Thyroid gland (tissue), 4 donors: Measurements from ENCODE around the gene PPP1CB. TPM values are rescaled to one million over a fixed set of nuclear protein-coding genes. Genes with fewer than 3 reads are reported as not detected.

ENCODE experiments used
- DNase-seq, 2 donors: peaks; one replicate each; pipeline ENCODE4 v3.0.0-alpha.2; 2019
- H3K27ac ChIP-seq, 3 donors: fragments of 200-600 bp; sonication (generic); 1 replicate in 2 of 3; 2 replicates in 1 of 3; pipeline ENCODE4 v1.5.1; 2016 to 2019; ENCODE audit warnings: mild to moderate bottlenecking in 1 of 3, moderate library complexity in 1 of 3
- H3K27me3 ChIP-seq: fragments of 200-600 bp; sonication (generic); one replicate; pipeline ENCODE4 v1.5.1; 2019
- H3K36me3 ChIP-seq, 2 donors: fragments of 200-600 bp; sonication (generic); one replicate each; pipeline ENCODE4 v1.5.1; 2016 to 2019
- H3K4me1 ChIP-seq, 2 donors: fragments of 200-600 bp; sonication (generic); one replicate each; pipeline ENCODE4 v1.5.1; 2017 to 2019
- H3K4me3 ChIP-seq, 3 donors: fragments of 200-600 bp; sonication (generic); replicated peaks in 1 of 3; 1 replicate in 2 of 3; 2 replicates in 1 of 3; pipeline ENCODE4 v1.5.1; 2016; ENCODE audit warnings: mild to moderate bottlenecking in 1 of 3
- H3K9me3 ChIP-seq: fragments of 200-600 bp; sonication (generic); one replicate; pipeline ENCODE4 v1.5.1; 2017
- POLR2A ChIP-seq, 2 donors: fragments of 450-650 bp; IDR thresholded peaks; one replicate each; pipeline ENCODE4 v1.6.1; 2017; ENCODE audit warnings: antibody characterized with exemption in 2 of 2, mild to moderate bottlenecking in 2 of 2, moderate library complexity in 1 of 2
- WGBS, 2 donors: methylation state at CpG; one replicate each; pipeline ENCODE4 v1.1.5; 2017; 5-methylcytosine and 5-hydroxymethylcytosine counted together
- intact Hi-C: fragments of 100-400 bp; cut with DNase I; formaldehyde crosslinking; loops from one replicate; pipeline ENCODE4 v1.15.1; 2023
- total RNA-seq, 4 donors: library from RNA; depleted of rRNA; stranded (reverse); fragments of >200 nt; gene quantifications; one replicate each; pipeline ENCODE4 v1.2.3, GENCODE V29; 2016
- TF ChIP-seq, protein P1 (sequence below), 6 experiments: fragments of 200-600 bp in 3 of 6; fragments of 450-650 bp in 3 of 6; sonication (generic) in 3 of 6; IDR thresholded peaks; one replicate each; pipeline ENCODE4 v1.5.1; 2016 to 2019; ENCODE audit warnings: antibody characterized with exemption in 6 of 6, mild to moderate bottlenecking in 2 of 6, inconsistent platforms in 1 of 6, moderate library complexity in 1 of 6

Gene PPP1CB
- total RNA-seq, 4 donors from 2014 or later = 142 to 229 (median 199) TPM

DNA sequence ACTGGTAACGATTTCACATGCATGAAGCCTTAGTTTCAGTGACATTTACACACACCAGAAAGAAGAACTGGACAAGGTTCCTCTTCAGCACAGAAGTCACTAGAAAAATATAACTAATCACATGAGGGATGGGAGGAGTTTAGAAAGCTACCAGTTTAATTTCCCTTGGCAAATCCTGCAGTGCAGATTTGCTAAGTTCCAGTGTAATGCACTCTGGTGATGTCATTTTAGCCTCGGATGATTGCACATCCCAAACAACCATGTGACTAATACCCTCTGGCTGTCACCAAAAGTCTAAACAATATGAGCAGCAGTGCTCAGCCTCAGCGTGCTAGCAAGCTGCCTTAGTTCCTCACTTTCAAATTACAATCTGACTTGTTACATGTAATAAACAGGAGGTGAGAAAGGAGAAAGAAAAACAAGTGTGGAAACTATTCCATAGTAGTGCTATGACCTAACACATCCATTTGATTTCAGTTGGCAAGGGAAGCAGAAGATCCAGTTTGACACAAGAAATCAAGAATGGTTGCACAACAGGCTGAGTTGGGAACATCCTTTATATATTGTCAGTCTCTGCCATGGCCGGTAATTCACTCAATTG lies 35.3 kb upstream of the PPP1CB start:
- DNase-seq = peak; percentile 61 to 67
- Histone ChIP-seq H3K4me1 (peaks cover 20 to 33% of the 10 kb centered on the region in 2 donors), H3K27ac (peak overlapping the region; percentile 87 to 98 (median 98)), H3K36me3 (no peaks in the 10 kb centered on the region), H3K4me3 (no peak overlapping the region), H3K27me3 (no peaks in the 10 kb centered on the region), H3K9me3 (no peaks in the 10 kb centered on the region)
- intact Hi-C loops = loop anchor here (10.0 kb wide), 1 partner anchor 52 kb away; no protein-coding TSS in a partner anchor
- WGBS, 2 donors = 11 to 13% methylated on average over 4 of the region's 4 CpGs
- TF ChIP-seq POLR2A (IDR thresholded peaks at IDR 0.05) = peak in 1 of 2 donors; percentile 74
- TF ChIP-seq, protein P1, sequence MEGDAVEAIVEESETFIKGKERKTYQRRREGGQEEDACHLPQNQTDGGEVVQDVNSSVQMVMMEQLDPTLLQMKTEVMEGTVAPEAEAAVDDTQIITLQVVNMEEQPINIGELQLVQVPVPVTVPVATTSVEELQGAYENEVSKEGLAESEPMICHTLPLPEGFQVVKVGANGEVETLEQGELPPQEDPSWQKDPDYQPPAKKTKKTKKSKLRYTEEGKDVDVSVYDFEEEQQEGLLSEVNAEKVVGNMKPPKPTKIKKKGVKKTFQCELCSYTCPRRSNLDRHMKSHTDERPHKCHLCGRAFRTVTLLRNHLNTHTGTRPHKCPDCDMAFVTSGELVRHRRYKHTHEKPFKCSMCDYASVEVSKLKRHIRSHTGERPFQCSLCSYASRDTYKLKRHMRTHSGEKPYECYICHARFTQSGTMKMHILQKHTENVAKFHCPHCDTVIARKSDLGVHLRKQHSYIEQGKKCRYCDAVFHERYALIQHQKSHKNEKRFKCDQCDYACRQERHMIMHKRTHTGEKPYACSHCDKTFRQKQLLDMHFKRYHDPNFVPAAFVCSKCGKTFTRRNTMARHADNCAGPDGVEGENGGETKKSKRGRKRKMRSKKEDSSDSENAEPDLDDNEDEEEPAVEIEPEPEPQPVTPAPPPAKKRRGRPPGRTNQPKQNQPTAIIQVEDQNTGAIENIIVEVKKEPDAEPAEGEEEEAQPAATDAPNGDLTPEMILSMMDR (IDR thresholded peaks at IDR 0.05) = no peak

DNA sequence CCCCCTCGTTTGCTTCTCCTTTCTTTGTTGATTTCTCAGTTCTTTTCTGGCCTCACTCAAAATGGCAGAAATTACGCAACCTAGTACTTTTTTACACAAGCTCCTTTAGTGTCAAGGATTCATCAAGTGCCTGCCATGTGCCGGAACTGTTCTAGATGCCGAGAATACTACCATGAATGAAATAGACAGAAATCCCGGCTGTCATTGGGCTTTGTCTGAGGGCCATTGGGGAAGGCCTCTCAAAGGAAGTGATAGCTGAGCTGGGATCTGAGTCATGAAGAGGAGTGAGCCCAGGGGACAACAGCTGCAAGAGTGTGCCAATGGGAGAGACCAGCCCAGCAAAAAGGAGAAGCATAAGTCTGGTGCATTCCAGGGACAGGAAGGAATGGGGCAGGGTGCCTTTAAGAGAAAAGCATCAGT lies 34.3 kb upstream of the PPP1CB start:
- intact Hi-C loops = loop anchor here (10.0 kb wide), 1 partner anchor 53 kb away; no protein-coding TSS in a partner anchor
- peak; percentile 55 to 57 for DNase-seq

DNA sequence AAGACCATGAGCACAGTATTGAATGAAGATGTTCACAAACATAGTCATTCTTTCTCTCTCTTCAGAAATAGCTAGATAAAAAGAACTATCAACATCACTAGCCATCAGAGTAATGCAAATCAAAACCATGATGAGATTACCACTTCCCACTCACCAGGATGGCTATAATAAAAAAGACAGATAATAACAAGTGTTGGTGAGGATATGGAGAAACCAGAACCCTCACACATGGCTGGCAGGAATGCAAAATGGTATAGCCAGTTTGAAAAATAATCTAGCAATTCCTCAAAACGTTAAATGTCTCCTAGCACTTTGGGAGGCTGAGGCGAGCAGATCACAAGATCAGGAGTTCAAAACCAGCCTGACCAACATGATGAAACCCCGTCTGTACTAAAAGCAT lies 31.3 kb upstream of the PPP1CB start:
- DNase-seq = no peak
- Histone ChIP-seq H3K27me3 (no peaks in the 10 kb centered on the region), H3K4me1 (peaks cover 19 to 36% of the 10 kb centered on the region in 2 donors), H3K27ac (no peak overlapping the region), H3K36me3 (no peaks in the 10 kb centered on the region), H3K4me3 (no peak overlapping the region), H3K9me3 (no peaks in the 10 kb centered on the region)
- 94 to 95% methylated on average over 3 of the region's 3 CpGs for WGBS, 2 donors
- TF ChIP-seq, protein P1 (IDR thresholded peaks at IDR 0.05) = no peak
- TF ChIP-seq POLR2A (IDR thresholded peaks at IDR 0.05) = no peak
- intact Hi-C loops = no loop called here

More for the DNA sequence above, 34.3 kb upstream of the PPP1CB start:
- Histone ChIP-seq H3K4me3 (no peak overlapping the region), H3K27me3 (no peaks in the 10 kb centered on the region), H3K9me3 (no peaks in the 10 kb centered on the region), H3K36me3 (no peaks in the 10 kb centered on the region), H3K27ac (peak overlapping the region; percentile 87 to 98 (median 98)), H3K4me1 (peaks cover 20 to 33% of the 10 kb centered on the region in 2 donors)
- 36 to 40% methylated on average over 5 of the region's 5 CpGs for WGBS, 2 donors
- TF ChIP-seq, protein P1 (IDR thresholded peaks at IDR 0.05) = no peak
- no peak for TF ChIP-seq POLR2A (IDR thresholded peaks at IDR 0.05)

DNA sequence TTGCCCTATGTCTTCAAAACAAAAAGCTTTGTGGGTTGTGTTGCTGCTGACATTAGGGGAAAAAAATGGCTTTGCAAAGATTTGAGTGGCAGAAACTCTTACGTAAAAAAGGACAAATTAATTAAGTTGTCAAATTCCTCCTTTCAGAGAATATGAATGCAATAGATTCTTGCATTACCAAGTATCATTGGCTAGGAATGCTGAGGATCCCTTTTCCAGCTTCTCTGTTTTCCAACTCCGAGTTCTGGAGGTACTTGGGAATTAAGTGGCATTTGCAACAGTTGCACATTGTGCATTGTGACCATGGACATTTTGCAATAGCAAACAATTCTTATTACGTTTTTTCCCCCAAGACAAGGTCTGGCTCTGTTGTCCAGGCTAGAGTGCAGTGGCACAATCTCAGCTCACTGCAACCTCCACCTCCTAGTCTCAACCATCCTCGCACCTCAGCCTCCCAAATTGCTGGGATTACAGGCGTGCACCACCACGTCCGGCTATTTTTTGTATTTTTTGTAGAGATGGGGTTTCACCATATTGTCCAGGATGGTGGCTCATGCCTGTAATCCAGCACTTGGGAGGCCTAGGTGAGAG lies 29.9 kb upstream of the PPP1CB start:
- H3K4me3 ChIP-seq = no peak overlapping the region
- no peaks in the 10 kb centered on the region for H3K36me3 ChIP-seq
- WGBS, 2 donors = 90 to 95% methylated on average over 7 of the region's 7 CpGs
- no peaks in the 10 kb centered on the region for H3K9me3 ChIP-seq
- no peak for DNase-seq
- no peak overlapping the region for H3K27ac ChIP-seq
- no peaks in the 10 kb centered on the region for H3K27me3 ChIP-seq
- intact Hi-C loops = no loop called here
- no peak for TF ChIP-seq POLR2A (IDR thresholded peaks at IDR 0.05)
- peaks cover 12 to 34% of the 10 kb centered on the region in 2 donors for H3K4me1 ChIP-seq

DNA sequence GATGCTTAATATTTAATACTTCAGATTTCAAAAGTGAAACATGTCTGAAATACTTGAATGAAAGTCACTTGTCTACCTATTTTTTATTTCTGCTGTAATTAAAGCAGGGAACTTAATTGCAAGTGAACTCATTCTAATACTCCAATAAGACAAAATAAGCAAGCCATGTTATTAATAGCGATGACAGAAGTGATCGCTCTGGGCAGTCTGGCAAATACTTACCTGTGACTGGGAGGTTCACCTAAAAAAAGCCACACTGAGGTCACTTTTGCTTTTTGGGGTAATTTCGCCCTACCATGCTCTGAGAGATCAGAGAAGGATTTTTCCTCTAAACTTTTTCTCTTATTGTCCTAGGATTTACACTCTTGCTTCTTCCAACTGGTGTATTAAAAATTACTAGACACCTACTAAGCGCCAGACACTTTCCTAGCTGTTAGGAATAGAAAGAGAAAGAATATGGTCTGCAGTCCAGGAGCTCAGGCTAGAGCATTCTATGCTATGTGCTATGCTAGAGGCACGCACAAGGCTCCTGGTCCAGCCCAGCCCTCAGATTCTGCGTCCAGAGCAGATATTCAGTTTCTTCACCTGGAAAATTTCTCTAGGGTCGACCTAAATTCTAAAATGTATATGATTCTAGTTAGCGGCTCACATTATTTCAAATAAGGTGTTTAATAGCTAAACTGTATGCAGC lies 26.5 kb upstream of the PPP1CB start:
- Histone ChIP-seq H3K27me3 (no peaks in the 10 kb centered on the region), H3K9me3 (no peaks in the 10 kb centered on the region), H3K27ac (no peak overlapping the region), H3K36me3 (no peaks in the 10 kb centered on the region), H3K4me1 (peaks cover 10 to 32% of the 10 kb centered on the region in 2 donors), H3K4me3 (no peak overlapping the region)
- 93 to 97% methylated on average over 8 of the region's 8 CpGs for WGBS, 2 donors
- TF ChIP-seq, protein P1 (IDR thresholded peaks at IDR 0.05) = no peak
- no peak for TF ChIP-seq POLR2A (IDR thresholded peaks at IDR 0.05)
- no peak for DNase-seq
- intact Hi-C loops = no loop called here
